ENCODE data around the gene PLIN5. TPM values are rescaled to one million over a fixed set of nuclear protein-coding genes. Genes with fewer than 3 reads are reported as not detected.

PLIN5 gene
- total and polyA plus RNA-seq, 7 donors: 0.69 to 10.0 (median 3.0) TPM

DNA sequence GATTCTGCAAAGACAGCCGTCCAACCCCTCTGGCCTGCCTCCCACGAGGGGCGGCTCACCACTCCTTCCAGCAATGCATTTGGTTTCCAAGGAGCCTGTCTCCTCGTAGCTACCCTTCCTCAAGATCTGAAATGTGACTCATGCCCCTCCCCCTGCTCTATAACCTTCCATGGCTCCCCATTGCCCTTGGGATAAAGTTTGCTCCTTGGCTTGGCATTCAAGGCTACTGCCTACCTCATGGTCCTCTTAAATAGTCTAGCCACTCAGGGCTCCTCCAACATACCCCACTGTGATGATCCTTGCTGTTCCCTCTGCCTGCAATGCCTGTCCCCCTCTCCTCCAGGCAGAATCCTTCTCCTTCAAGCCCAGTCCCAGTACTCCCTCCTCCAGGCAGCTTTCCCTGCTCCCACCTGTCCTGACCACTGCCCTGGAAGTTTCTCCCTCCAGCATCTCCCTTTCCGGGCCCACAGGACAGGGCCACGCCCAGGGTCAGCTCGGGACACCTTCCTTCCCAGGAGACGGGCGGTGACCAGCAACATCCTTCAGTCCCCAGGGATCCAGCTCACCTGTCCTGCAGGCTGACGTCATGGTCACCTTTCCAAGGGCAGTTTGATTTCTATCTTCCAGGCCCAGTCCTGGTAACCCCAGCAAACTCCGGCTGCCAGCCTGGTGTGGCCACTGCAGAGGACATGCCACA lies 43.7 kb upstream of the PLIN5 start:
- no peak for TF ChIP-seq POLR2AphosphoS5 (IDR thresholded peaks at IDR 0.05)
- no peak for TF ChIP-seq CTCF (IDR thresholded peaks at IDR 0.05)
- TF ChIP-seq EP300 (IDR thresholded peaks at IDR 0.05): no peak
- no peak for TF ChIP-seq POLR2A (IDR thresholded peaks at IDR 0.05)
- H3K27me3 ChIP-seq: peaks cover 15 to 89% (median 82%) of the 10 kb centered on the region in 3 donors
- 31 to 67% methylated on average over 11 of the region's 11 CpGs for WGBS, 2 donors

GRCh38 chr19:4577020-4577782 lies 42.2 kb upstream of the PLIN5 start:
- no peaks in the 10 kb centered on the region for H3K36me3 ChIP-seq
- H3K9me3 ChIP-seq: no peaks in the 10 kb centered on the region
- 70 to 88% methylated on average over 5 of the region's 5 CpGs for WGBS, 2 donors
- H3K27ac ChIP-seq: no peak overlapping the region
- TF ChIP-seq CTCF (IDR thresholded peaks at IDR 0.05): no peak
- TF ChIP-seq EP300 (IDR thresholded peaks at IDR 0.05): no peak
- no peak for TF ChIP-seq POLR2A (IDR thresholded peaks at IDR 0.05)
- TF ChIP-seq POLR2AphosphoS5 (IDR thresholded peaks at IDR 0.05): no peak
- H3K27me3 ChIP-seq: peaks cover 15 to 83% (median 70%) of the 10 kb centered on the region in 3 donors
- H3K4me1 ChIP-seq: peaks cover 0 to 12% (median 11%) of the 10 kb centered on the region in 4 donors
- intact Hi-C loops (cut with DNase I): loop anchor here (5.0 kb wide), 1 partner anchor 60 kb away; the partner anchor contains the start of gene TNFAIP8L1
- H3K4me3 ChIP-seq: no peak overlapping the region
- no peak for DNase-seq

More for the DNA sequence above, 43.7 kb upstream of the PLIN5 start:
- Histone ChIP-seq H3K4me1 (peaks cover 0 to 12% (median 11%) of the 10 kb centered on the region in 4 donors), H3K9me3 (no peaks in the 10 kb centered on the region), H3K36me3 (no peaks in the 10 kb centered on the region), H3K4me3 (no peak overlapping the region), H3K27ac (no peak overlapping the region)
- intact Hi-C loops (cut with DNase I): loop anchor here (5.0 kb wide), 1 partner anchor 59 kb away; the partner anchor contains the start of gene TNFAIP8L1
- DNase-seq: no peak

DNA sequence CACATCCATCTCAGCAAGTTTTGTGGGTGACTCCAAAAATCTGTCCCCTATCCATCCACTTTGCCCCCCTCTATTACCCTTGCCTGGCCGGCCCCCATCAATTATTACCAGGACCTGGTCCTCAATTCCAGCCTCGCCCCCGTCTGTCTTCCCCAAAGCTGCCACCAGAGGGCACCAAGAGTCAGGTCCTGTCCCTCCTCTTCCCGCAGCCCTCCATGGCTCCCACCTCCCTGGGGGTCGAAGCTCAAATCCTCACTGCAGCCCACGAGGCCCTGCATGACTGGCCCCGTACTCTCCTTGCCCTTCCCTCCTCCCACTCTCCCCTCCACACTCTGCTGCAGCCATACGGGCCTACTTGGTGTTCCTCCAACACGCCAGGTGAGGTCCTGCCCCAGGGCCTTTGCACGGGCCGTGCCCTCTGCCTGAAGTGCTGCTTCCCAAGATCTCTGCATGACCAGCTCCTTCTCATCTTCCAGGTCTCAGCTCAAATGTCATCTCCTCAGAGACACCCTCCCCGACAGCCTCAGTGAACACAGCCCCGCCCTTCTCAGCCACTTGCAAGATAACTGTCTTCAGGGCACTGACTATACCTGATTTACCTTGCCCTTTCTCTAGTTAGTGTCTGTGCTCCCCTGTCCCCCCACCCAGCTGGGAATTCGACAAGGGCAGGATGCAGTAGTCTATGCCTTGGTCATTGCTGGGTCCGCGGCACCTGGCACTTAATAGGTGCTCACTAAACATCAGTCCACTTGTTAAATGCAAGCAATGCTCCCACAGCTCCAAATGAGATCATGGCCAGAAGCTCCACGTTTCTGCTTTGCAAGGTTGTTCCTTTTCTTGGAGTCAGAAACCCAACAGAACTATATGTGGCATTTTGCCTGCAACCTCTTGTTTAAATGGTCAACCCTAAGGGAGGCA lies 41.3 kb upstream of the PLIN5 start:
- peak; percentile 76 for DNase-seq
- peak; percentile 48 to 66 (median 50) for TF ChIP-seq CTCF (IDR thresholded peaks at IDR 0.05)
- no peak for TF ChIP-seq EP300 (IDR thresholded peaks at IDR 0.05)
- Histone ChIP-seq H3K4me3 (no peak overlapping the region), H3K9me3 (no peaks in the 10 kb centered on the region), H3K27me3 (peaks cover 14 to 76% (median 63%) of the 10 kb centered on the region in 3 donors), H3K4me1 (peaks cover 0 to 11% (median 11%) of the 10 kb centered on the region in 4 donors), H3K27ac (peak overlapping the region; percentile 17 to 68 (median 32)), H3K36me3 (no peaks in the 10 kb centered on the region)
- intact Hi-C loops (cut with DNase I): loop anchor here (5.0 kb wide), 1 partner anchor 61 kb away; the partner anchor contains the start of gene TNFAIP8L1
- 48 to 57% methylated on average over 17 of the region's 17 CpGs for WGBS, 2 donors

- TF ChIP-seq POLR2A (IDR thresholded peaks at IDR 0.05): no peak
- TF ChIP-seq POLR2AphosphoS5 (IDR thresholded peaks at IDR 0.05): peak in 2 of 4 donors; percentile 67 to 80
- no peak for TF ChIP-seq CTCF (IDR thresholded peaks at IDR 0.05)
- TF ChIP-seq EP300 (IDR thresholded peaks at IDR 0.05): peak in 3 of 4 donors; percentile 13 to 79 (median 37)
- Histone ChIP-seq H3K4me3 (no peak overlapping the region), H3K36me3 (no peaks in the 10 kb centered on the region), H3K27ac (peak overlapping the region; percentile 17 to 68 (median 36)), H3K9me3 (no peaks in the 10 kb centered on the region), H3K27me3 (peaks cover 6 to 68% (median 55%) of the 10 kb centered on the region in 3 donors), H3K4me1 (peaks cover 0 to 3% (median 2%) of the 10 kb centered on the region in 4 donors)
- WGBS, 2 donors: 18 to 27% methylated on average over 19 of the region's 19 CpGs
- peak; percentile 78 for DNase-seq
- intact Hi-C loops (cut with DNase I): loop anchor here (5.0 kb wide), 1 partner anchor 62 kb away; the partner anchor contains the start of gene TNFAIP8L1
These were observed 40.4 kb upstream of the PLIN5 start for GRCh38 chr19:4575267-4576015.
